NCI-H128 (cell line): ENCODE data around the gene CADM1.

ENCODE experiments used
- DNase-seq: peaks from one replicate; lab custom pipeline; 2025; ENCODE audit not compliant: unreplicated experiment; lab: John Stamatoyannopoulos, UW

CADM1 gene

GRCh38 chr11:115132436-115133228 is 371.6 kb downstream of the CADM1 start:
- no peak for DNase-seq

- DNase-seq = no peak
Measured at GRCh38 chr11:115129473-115130289, 374.5 kb downstream of the CADM1 start.

GRCh38 chr11:115128226-115128625 is 376.0 kb downstream of the CADM1 start:
- no peak for DNase-seq

GRCh38 chr11:115127790-115128189 is 376.4 kb downstream of the CADM1 start:
- DNase-seq = no peak

GRCh38 chr11:115126515-115127208 is 377.6 kb downstream of the CADM1 start:
- DNase-seq = no peak

- DNase-seq = no peak
Measured at GRCh38 chr11:115126092-115126491, 378.1 kb downstream of the CADM1 start.

- no peak for DNase-seq
Measured at GRCh38 chr11:115124786-115125185, 379.4 kb downstream of the CADM1 start.

- DNase-seq = no peak
Measured at GRCh38 chr11:115123641-115124040, 380.6 kb downstream of the CADM1 start.

- DNase-seq = no peak
Measured at GRCh38 chr11:115122274-115122673, 381.9 kb downstream of the CADM1 start.
